PC-9 (cell line): ENCODE measurements around the gene UMAD1. TPM values are rescaled to one million over a fixed set of nuclear protein-coding genes. Genes with fewer than 3 reads are reported as not detected.

Source experiments
- BruUV-seq: library from RNA; stranded (reverse); fragments of 400-500 nt; replicated peaks from 2 replicates; lab custom pipeline; 2021; lab: Mats Ljungman, UMichigan
- CTCF ChIA-PET: fragments of 300-600 bp; sonication (Branson Sonifier 250); formaldehyde crosslinking; loops from one replicate; lab custom pipeline; 2022; ENCODE audit warnings: antibody characterized with exemption; lab: Charles Lee
- POLR2A ChIA-PET: fragments of 300-600 bp; sonication (Branson Sonifier 250); formaldehyde crosslinking; loops from one replicate; lab custom pipeline; 2022; ENCODE audit warnings: antibody characterized with exemption; ENCODE audit not compliant: unreplicated experiment; lab: Charles Lee
- DNase-seq, 2 experiments: peaks; one replicate each; pipeline versions ENCODE4 v3.0.0 to v3.0.0-alpha.2; 2015 to 2022; ENCODE audit warnings: mixed read lengths in 1 of 2
- H2AFZ ChIP-seq: fragments of 200-600 bp; sonication (generic); 2 replicates; pipeline ENCODE4 v1.8.1; 2017; ENCODE audit warnings: antibody characterized with exemption
- H3F3A ChIP-seq: fragments of 200-600 bp; sonication (generic); 2 replicates; pipeline ENCODE4 v1.8.1; 2017; ENCODE audit warnings: antibody characterized with exemption, mild to moderate bottlenecking, low read depth; ENCODE audit not compliant: insufficient read depth
- H3K27ac ChIP-seq: fragments of 200-600 bp; sonication (generic); 2 replicates; pipeline ENCODE4 v1.6.1; 2016; ENCODE audit warnings: mixed run types
- H3K27me3 ChIP-seq: fragments of 200-600 bp; sonication (generic); 2 replicates; pipeline ENCODE4 v1.6.1; 2016; ENCODE audit warnings: low read depth, mixed run types; ENCODE audit not compliant: insufficient read depth
- H3K36me3 ChIP-seq: fragments of 200-600 bp; sonication (generic); 2 replicates; pipeline ENCODE4 v1.6.1; 2016; ENCODE audit warnings: low read depth, mixed run types
- H3K4me1 ChIP-seq: fragments of 200-600 bp; sonication (generic); replicated peaks from 2 replicates; pipeline ENCODE4 v1.6.1; 2016; ENCODE audit warnings: mixed run types; ENCODE audit not compliant: insufficient read depth
- H3K4me2 ChIP-seq: fragments of 200-600 bp; sonication (generic); 2 replicates; pipeline ENCODE4 v1.6.1; 2017; ENCODE audit warnings: mixed run types
- H3K4me3 ChIP-seq: fragments of 200-600 bp; sonication (generic); 2 replicates; pipeline ENCODE4 v1.6.1; 2016; ENCODE audit warnings: mixed run types
- H3K79me2 ChIP-seq: fragments of 200-600 bp; sonication (generic); 2 replicates; pipeline ENCODE4 v1.6.1; 2017; ENCODE audit warnings: low read depth, mixed run types
- H3K9me2 ChIP-seq: fragments of 200-600 bp; sonication (generic); 2 replicates; pipeline ENCODE4 v1.8.1; 2017; ENCODE audit warnings: mild to moderate bottlenecking; ENCODE audit not compliant: insufficient read depth
- H3K9me3 ChIP-seq: fragments of 200-600 bp; sonication (generic); 2 replicates; pipeline ENCODE4 v1.8.1; 2016; ENCODE audit warnings: low read depth; ENCODE audit not compliant: insufficient read depth
- H4K20me1 ChIP-seq: fragments of 200-600 bp; sonication (generic); 2 replicates; pipeline ENCODE4 v1.8.1; 2017; ENCODE audit not compliant: insufficient read depth
- EZH2 ChIP-seq: fragments of 200-600 bp; sonication (generic); IDR thresholded peaks from 2 replicates; pipeline ENCODE4 v1.8.0; 2017; ENCODE audit warnings: antibody characterized with exemption, low read depth
- intact Hi-C: fragments of 100-400 bp; cut with micrococcal nuclease; formaldehyde crosslinking; loops from one replicate; pipeline ENCODE4 v1.10.0; 2022; ENCODE audit not compliant: unreplicated experiment
- total RNA-seq: library from RNA; stranded (reverse); gene quantifications from 2 replicates; pipeline ENCODE4 v1.2.3, GENCODE V29; 2021
- TF ChIP-seq, protein P1 (sequence below): fragments of 200-600 bp; sonication (generic); conservative IDR thresholded peaks from 2 replicates; pipeline ENCODE4 v1.6.1; 2017; ENCODE audit warnings: mixed run types, antibody characterized with exemption, mild to moderate bottlenecking, moderate library complexity

UMAD1 gene
- total RNA-seq, 1 experiment from 2014 or later = 20.5 TPM

DNA sequence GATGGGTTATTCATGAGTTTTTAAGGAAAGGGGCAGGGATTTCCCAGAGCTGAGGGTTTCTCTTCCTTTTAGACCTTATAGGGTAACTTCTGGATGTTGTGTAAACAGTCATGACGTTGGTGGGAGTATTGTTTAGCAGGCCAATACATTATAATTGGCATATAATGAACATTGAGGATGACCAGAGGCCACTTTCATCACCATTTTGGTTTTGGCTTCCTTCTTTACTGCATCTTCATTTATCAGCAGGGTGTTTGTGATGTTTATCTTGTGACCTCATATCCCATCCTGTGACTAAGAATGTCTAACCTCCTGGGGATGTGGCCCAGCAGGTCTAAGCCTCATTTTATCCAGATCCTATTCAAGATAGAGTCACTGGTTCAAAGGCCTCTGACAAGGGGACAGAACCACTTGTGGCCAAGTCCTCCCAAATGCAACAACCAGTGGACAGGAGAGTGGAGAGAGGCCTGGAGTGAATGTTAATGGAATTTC, 155.1 kb downstream of the UMAD1 start:
- Histone ChIP-seq H4K20me1 (no peaks in the 10 kb centered on the region), H3K27me3 (no peaks in the 10 kb centered on the region), H3K27ac (peak overlapping the region; percentile 81), H3K36me3 (0 out of 2 replicates have a peak, but pooled peaks cover 18% of the 10 kb centered on the region), H3K9me2 (no peaks in the 10 kb centered on the region), H2AFZ (0 out of 2 replicates have a peak overlapping the region, but pooled peaks have one; percentile 61), H3K4me1 (peaks cover 44% of the 10 kb centered on the region), H3F3A (peaks cover 41% of the 10 kb centered on the region), H3K79me2 (no peaks in the 10 kb centered on the region), H3K4me3 (no peak overlapping the region), H3K4me2 (peak overlapping the region; percentile 23), H3K9me3 (peaks cover 24% of the 10 kb centered on the region)
- CTCF ChIA-PET = no interaction called here
- intact Hi-C loops = loop anchor here (1.0 to 5.0 kb wide), 5 partner anchors 30 to 173 kb away; partner anchors contain the start of genes GLCCI1 and UMAD1
- TF ChIP-seq, protein P1, sequence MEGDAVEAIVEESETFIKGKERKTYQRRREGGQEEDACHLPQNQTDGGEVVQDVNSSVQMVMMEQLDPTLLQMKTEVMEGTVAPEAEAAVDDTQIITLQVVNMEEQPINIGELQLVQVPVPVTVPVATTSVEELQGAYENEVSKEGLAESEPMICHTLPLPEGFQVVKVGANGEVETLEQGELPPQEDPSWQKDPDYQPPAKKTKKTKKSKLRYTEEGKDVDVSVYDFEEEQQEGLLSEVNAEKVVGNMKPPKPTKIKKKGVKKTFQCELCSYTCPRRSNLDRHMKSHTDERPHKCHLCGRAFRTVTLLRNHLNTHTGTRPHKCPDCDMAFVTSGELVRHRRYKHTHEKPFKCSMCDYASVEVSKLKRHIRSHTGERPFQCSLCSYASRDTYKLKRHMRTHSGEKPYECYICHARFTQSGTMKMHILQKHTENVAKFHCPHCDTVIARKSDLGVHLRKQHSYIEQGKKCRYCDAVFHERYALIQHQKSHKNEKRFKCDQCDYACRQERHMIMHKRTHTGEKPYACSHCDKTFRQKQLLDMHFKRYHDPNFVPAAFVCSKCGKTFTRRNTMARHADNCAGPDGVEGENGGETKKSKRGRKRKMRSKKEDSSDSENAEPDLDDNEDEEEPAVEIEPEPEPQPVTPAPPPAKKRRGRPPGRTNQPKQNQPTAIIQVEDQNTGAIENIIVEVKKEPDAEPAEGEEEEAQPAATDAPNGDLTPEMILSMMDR = no peak
- TF ChIP-seq EZH2 = no peak
- no TSS peak for BruUV-seq
- POLR2A ChIA-PET = no interaction called here
- peak; percentile 74 to 98 for DNase-seq

DNA sequence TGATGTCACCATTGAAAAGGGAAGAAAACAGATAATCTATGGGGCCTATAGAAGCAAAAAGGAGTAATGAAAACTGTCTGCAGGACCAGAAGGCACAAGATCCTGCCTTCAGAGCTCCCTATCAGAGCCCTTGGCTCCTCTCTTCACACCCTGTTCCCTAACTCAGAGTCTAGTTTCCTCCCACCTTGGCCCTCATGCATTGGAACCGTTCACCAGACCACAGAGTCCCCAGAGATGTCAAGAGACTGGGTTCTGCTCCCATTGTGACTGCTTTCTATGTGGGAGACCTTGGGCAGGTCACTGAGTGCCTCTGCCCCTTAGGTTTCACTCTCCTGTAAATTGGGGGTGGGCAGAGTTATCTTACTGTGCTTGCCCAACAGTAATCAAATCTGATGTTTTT, 158.0 kb downstream of the UMAD1 start:
- Histone ChIP-seq H3K27me3 (no peaks in the 10 kb centered on the region), H3K79me2 (no peaks in the 10 kb centered on the region), H2AFZ (no peak overlapping the region), H3K9me2 (no peaks in the 10 kb centered on the region), H3K4me1 (peaks cover 44% of the 10 kb centered on the region), H3K9me3 (peaks cover 24% of the 10 kb centered on the region), H3K27ac (peak overlapping the region; percentile 37; the same call in 1 of the 2 replicates), H3F3A (peaks cover 41% of the 10 kb centered on the region), H4K20me1 (no peaks in the 10 kb centered on the region), H3K4me2 (no peak overlapping the region), H3K4me3 (no peak overlapping the region), H3K36me3 (0 out of 2 replicates have a peak, but pooled peaks cover 6% of the 10 kb centered on the region)
- POLR2A ChIA-PET = no interaction called here
- intact Hi-C loops = loop anchor here (5.0 kb wide), 1 partner anchor 54 kb away; no protein-coding TSS in a partner anchor
- no TSS peak for BruUV-seq
- CTCF ChIA-PET = no interaction called here
- no peak for TF ChIP-seq EZH2
- DNase-seq = no peak

DNA sequence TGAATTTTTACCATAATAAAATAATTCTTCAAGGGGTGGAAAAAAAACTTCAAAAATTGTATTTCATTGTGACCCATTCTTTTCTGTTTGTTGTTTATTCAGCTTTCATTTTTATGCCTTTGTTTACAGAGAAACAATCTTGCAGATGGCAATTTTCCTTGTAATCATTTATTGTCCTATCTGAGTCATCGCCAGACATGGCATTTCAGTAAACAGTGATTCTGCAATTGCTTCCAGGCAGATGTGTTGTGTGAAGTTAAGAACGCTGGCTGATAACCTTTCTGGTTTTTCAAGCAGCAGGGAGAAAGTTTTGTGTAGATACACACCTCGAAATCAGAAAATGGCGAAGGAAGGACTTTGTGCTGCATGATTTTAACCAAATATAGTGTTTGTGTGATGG, 158.6 kb downstream of the UMAD1 start:
- Histone ChIP-seq H3K9me3 (peaks cover 23% of the 10 kb centered on the region), H4K20me1 (no peaks in the 10 kb centered on the region), H3K4me2 (peak overlapping the region; percentile 15), H3K4me1 (peaks cover 44% of the 10 kb centered on the region), H3K27ac (peak overlapping the region; percentile 5; the same call in 1 of the 2 replicates), H2AFZ (no peak overlapping the region), H3K36me3 (0 out of 2 replicates have a peak, but pooled peaks cover 6% of the 10 kb centered on the region), H3K4me3 (no peak overlapping the region), H3K27me3 (no peaks in the 10 kb centered on the region), H3F3A (peaks cover 41% of the 10 kb centered on the region), H3K9me2 (no peaks in the 10 kb centered on the region), H3K79me2 (no peaks in the 10 kb centered on the region)
- intact Hi-C loops = loop anchor here (1.0 to 5.0 kb wide), 2 partner anchors 53 to 112 kb away; no protein-coding TSS in a partner anchor
- no TSS peak for BruUV-seq
- ChIA-PET CTCF (no interaction called here), POLR2A (no interaction called here)
- no peak for TF ChIP-seq EZH2
- TF ChIP-seq, protein P1 = no peak
- DNase-seq = peak; percentile 25 to 82
